Thyroid gland (tissue), 4 donors: ENCODE data around the gene ATRAID.

Source experiments
- POLR2A ChIP-seq, 2 donors: fragments of 450-650 bp; IDR thresholded peaks; one replicate each; pipeline ENCODE4 v1.6.1; 2017; ENCODE audit warnings: antibody characterized with exemption in 2 of 2, mild to moderate bottlenecking in 2 of 2, moderate library complexity in 1 of 2
- TF ChIP-seq, protein P1 (sequence below), 6 experiments: fragments of 200-600 bp in 3 of 6; fragments of 450-650 bp in 3 of 6; sonication (generic) in 3 of 6; IDR thresholded peaks; one replicate each; pipeline ENCODE4 v1.5.1; 2016 to 2019; ENCODE audit warnings: antibody characterized with exemption in 6 of 6, mild to moderate bottlenecking in 2 of 6, inconsistent platforms in 1 of 6, moderate library complexity in 1 of 6

DNA sequence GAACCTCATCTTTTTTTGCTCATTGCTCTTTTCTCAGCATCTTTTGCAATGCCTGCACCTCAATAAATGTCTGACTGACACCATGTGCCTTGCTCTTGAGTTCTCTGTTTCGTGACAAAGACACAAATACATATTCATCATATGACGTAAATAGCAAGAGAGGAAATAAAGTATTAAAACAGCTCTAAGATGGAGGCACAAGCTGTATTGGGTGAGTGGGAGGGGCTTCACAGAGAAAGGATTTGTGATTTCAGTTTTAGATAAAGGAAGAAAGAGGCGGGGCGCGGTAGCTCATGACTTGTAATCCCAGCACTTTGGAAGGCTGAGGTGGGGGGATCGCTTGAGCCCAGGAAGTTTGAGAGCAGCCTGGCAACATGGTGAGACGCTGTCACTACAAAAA lies 8.2 kb downstream of the ATRAID start:
- TF ChIP-seq POLR2A (IDR thresholded peaks at IDR 0.05), result no peak
- TF ChIP-seq, protein P1, sequence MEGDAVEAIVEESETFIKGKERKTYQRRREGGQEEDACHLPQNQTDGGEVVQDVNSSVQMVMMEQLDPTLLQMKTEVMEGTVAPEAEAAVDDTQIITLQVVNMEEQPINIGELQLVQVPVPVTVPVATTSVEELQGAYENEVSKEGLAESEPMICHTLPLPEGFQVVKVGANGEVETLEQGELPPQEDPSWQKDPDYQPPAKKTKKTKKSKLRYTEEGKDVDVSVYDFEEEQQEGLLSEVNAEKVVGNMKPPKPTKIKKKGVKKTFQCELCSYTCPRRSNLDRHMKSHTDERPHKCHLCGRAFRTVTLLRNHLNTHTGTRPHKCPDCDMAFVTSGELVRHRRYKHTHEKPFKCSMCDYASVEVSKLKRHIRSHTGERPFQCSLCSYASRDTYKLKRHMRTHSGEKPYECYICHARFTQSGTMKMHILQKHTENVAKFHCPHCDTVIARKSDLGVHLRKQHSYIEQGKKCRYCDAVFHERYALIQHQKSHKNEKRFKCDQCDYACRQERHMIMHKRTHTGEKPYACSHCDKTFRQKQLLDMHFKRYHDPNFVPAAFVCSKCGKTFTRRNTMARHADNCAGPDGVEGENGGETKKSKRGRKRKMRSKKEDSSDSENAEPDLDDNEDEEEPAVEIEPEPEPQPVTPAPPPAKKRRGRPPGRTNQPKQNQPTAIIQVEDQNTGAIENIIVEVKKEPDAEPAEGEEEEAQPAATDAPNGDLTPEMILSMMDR (IDR thresholded peaks at IDR 0.05), result no peak
